Body of pancreas (tissue), 4 donors: Measurements from ENCODE around the gene UBE2Q1.
A peak's percentile ranks its signal among the peaks of the same experiment; 100 is the strongest.

Source experiments
- CTCF ChIP-seq, 7 experiments: fragments of 450-650 bp in 4 of 7; fragments of 200-600 bp in 3 of 7; sonication (generic) in 3 of 7; IDR thresholded peaks; one replicate each; pipeline ENCODE4 v1.5.1; 2016 to 2019; ENCODE audit warnings: antibody characterized with exemption in 7 of 7
- POLR2A ChIP-seq, 3 donors: fragments of 450-650 bp; IDR thresholded peaks; one replicate each; pipeline ENCODE4 v1.6.1; 2016; ENCODE audit warnings: antibody characterized with exemption in 3 of 3, mild to moderate bottlenecking in 2 of 3

- TF ChIP-seq POLR2A (IDR thresholded peaks at IDR 0.05) (peak in 2 of 3 donors; percentile 66 to 67), CTCF (IDR thresholded peaks at IDR 0.05) (peak in 1 of 7 experiments; percentile 29)
Measured at GRCh38 chr1:154558720-154559465, 431 bp upstream of the UBE2Q1 start.
